Smooth muscle cell (in vitro differentiated cells): ENCODE results near the gene CD226. TPM values are rescaled to one million over a fixed set of nuclear protein-coding genes. Genes with fewer than 3 reads are reported as not detected.

Experiments used
- DNase-seq: peaks from one replicate; lab custom pipeline; 2025; ENCODE audit not compliant: unreplicated experiment; lab: John Stamatoyannopoulos, UW
- H2AFZ ChIP-seq: fragments of 200-600 bp; sonication (generic); 2 replicates; pipeline ENCODE4 v1.6.0; 2016; ENCODE audit warnings: antibody characterized with exemption, low read depth, mild to moderate bottlenecking
- H3F3A ChIP-seq: fragments of 200-600 bp; sonication (generic); 2 replicates; pipeline ENCODE4 v1.6.0; 2017; ENCODE audit warnings: antibody characterized with exemption, low read depth
- H3K27ac ChIP-seq: fragments of 200-600 bp; sonication (generic); 2 replicates; pipeline ENCODE4 v1.5.1; 2016; ENCODE audit warnings: low read depth, mild to moderate bottlenecking
- H3K27me3 ChIP-seq: fragments of 200-600 bp; sonication (generic); 2 replicates; pipeline ENCODE4 v1.6.1; 2016; ENCODE audit warnings: low read depth, mild to moderate bottlenecking
- H3K36me3 ChIP-seq: fragments of 200-600 bp; sonication (generic); 2 replicates; pipeline ENCODE4 v1.5.1; 2016; ENCODE audit warnings: low read depth
- H3K4me1 ChIP-seq: fragments of 200-600 bp; sonication (generic); 2 replicates; pipeline ENCODE4 v1.5.1; 2016; ENCODE audit warnings: low read depth
- H3K4me2 ChIP-seq: fragments of 200-600 bp; sonication (generic); 2 replicates; pipeline ENCODE4 v1.6.0; 2016; ENCODE audit warnings: mild to moderate bottlenecking
- H3K4me3 ChIP-seq: fragments of 200-600 bp; sonication (generic); 2 replicates; pipeline ENCODE4 v1.5.1; 2016; ENCODE audit warnings: mild to moderate bottlenecking
- H3K79me2 ChIP-seq: fragments of 200-600 bp; sonication (generic); 2 replicates; pipeline ENCODE4 v1.6.0; 2016; ENCODE audit warnings: low read depth, mild to moderate bottlenecking
- H3K9ac ChIP-seq: fragments of 200-600 bp; sonication (generic); 2 replicates; pipeline ENCODE4 v1.6.0; 2016; ENCODE audit warnings: low read depth
- H3K9me3 ChIP-seq: fragments of 200-600 bp; sonication (generic); replicated peaks from 2 replicates; pipeline ENCODE4 v1.5.1; 2016; ENCODE audit warnings: low read depth
- H4K20me1 ChIP-seq: fragments of 200-600 bp; sonication (generic); 2 replicates; pipeline ENCODE4 v1.6.0; 2016; ENCODE audit warnings: low read depth
- CTCF ChIP-seq: fragments of 200-600 bp; sonication (generic); IDR thresholded peaks from 2 replicates; pipeline ENCODE4 v1.5.1; 2017; ENCODE audit warnings: borderline replicate concordance, mild to moderate bottlenecking, antibody characterized with exemption; ENCODE audit not compliant: insufficient read depth, poor library complexity, severe bottlenecking
- WGBS: methylation state at CpG from one replicate; pipeline ENCODE4 v1.1.7; 2016; ENCODE audit warnings: low lambda C conversion rate; 5-methylcytosine and 5-hydroxymethylcytosine counted together
- polyA plus RNA-seq: library from polyadenylated mRNA; unstranded; fragments of >200 nt; fragmentation: Nextera tagmentation; extraction: Ambion mirVana; gene quantifications from 2 replicates; pipeline ENCODE4 v1.2.1, GENCODE V29; 2016
- total RNA-seq: library from RNA; depleted of rRNA; stranded (reverse); fragments of >200 nt; gene quantifications from 2 replicates; pipeline ENCODE4 v1.2.3, GENCODE V29; 2014

The CD226 gene
- total and polyA plus RNA-seq, 2 experiments from 2014 or later, result 0.02 to 0.36 TPM

GRCh38 chr18:69885841-69886531, 61.7 kb downstream of the CD226 start:
- WGBS, result 96% methylated on average over 20 of the region's 20 CpGs
- Histone ChIP-seq H2AFZ (no peak overlapping the region), H3F3A (no peaks in the 10 kb centered on the region), H3K9me3 (no peaks in the 10 kb centered on the region), H3K79me2 (no peaks in the 10 kb centered on the region), H3K4me1 (no peaks in the 10 kb centered on the region), H3K9ac (no peak overlapping the region), H4K20me1 (no peaks in the 10 kb centered on the region), H3K27ac (no peak overlapping the region), H3K36me3 (no peaks in the 10 kb centered on the region), H3K4me3 (no peak overlapping the region), H3K4me2 (no peak overlapping the region), H3K27me3 (no peaks in the 10 kb centered on the region)
- no peak for TF ChIP-seq CTCF
- DNase-seq, result no peak

- no peak overlapping the region for H3K4me3 ChIP-seq
- H3K9ac ChIP-seq, result no peak overlapping the region
- no peaks in the 10 kb centered on the region for H3F3A ChIP-seq
- H3K4me1 ChIP-seq, result no peaks in the 10 kb centered on the region
- no peaks in the 10 kb centered on the region for H3K27me3 ChIP-seq
- H3K9me3 ChIP-seq, result no peaks in the 10 kb centered on the region
- H3K79me2 ChIP-seq, result no peaks in the 10 kb centered on the region
- H3K4me2 ChIP-seq, result no peak overlapping the region
- H2AFZ ChIP-seq, result no peak overlapping the region
- DNase-seq, result no peak
- H3K36me3 ChIP-seq, result no peaks in the 10 kb centered on the region
- no peak overlapping the region for H3K27ac ChIP-seq
- no peak for TF ChIP-seq CTCF
- WGBS, result 90% methylated on average over 4 of the region's 4 CpGs
- H4K20me1 ChIP-seq, result no peaks in the 10 kb centered on the region
Measured at GRCh38 chr18:69885355-69885754, 62.3 kb downstream of the CD226 start.

- H2AFZ ChIP-seq, result no peak overlapping the region
- H3K27ac ChIP-seq, result no peak overlapping the region
- H3K79me2 ChIP-seq, result no peaks in the 10 kb centered on the region
- H3K4me2 ChIP-seq, result no peak overlapping the region
- no peaks in the 10 kb centered on the region for H3K36me3 ChIP-seq
- H3K4me1 ChIP-seq, result no peaks in the 10 kb centered on the region
- no peaks in the 10 kb centered on the region for H4K20me1 ChIP-seq
- WGBS, result 58% methylated on average over 3 of the region's 3 CpGs
- H3F3A ChIP-seq, result no peaks in the 10 kb centered on the region
- no peaks in the 10 kb centered on the region for H3K27me3 ChIP-seq
- no peak overlapping the region for H3K9ac ChIP-seq
- DNase-seq, result no peak
- no peak for TF ChIP-seq CTCF
- no peaks in the 10 kb centered on the region for H3K9me3 ChIP-seq
- H3K4me3 ChIP-seq, result no peak overlapping the region
Measured at GRCh38 chr18:69883781-69884180, 63.9 kb downstream of the CD226 start.
